Psoas muscle (tissue), 8 donors: Measurements from ENCODE around the gene STAT2. TPM values are rescaled to one million over a fixed set of nuclear protein-coding genes. Genes with fewer than 3 reads are reported as not detected.
"Not testable (repeated sequence)": the region's sequence is repeated elsewhere in the genome, so short reads cannot be mapped to it uniquely, and the experiment has no call there.

Experiments
- ATAC-seq, 4 donors: fragments of 200-7000 bp; cut with Tn5 transposase; one replicate each; pipeline ENCODE4 v1.9.1; 2020; ENCODE audit warnings: moderate library complexity in 3 of 4, mild to moderate bottlenecking in 2 of 4
- DNase-seq, 2 donors: peaks; one replicate each; pipeline ENCODE4 v3.0.0-alpha.2; 2020
- H3K27ac ChIP-seq: fragments of 200-600 bp; one replicate; pipeline ENCODE4 v1.8.0; 2022
- H3K27me3 ChIP-seq, 3 donors: fragments of 200-600 bp in 1 of 3; one replicate each; pipeline versions ENCODE4 v1.6.1 to v1.8.0; 2013 to 2022; ENCODE audit warnings: low read length in 2 of 3, mild to moderate bottlenecking in 2 of 3, moderate library complexity in 1 of 3; ENCODE audit not compliant: insufficient read depth in 3 of 3
- H3K36me3 ChIP-seq, 2 donors: fragments of 200-600 bp in 1 of 2; one replicate each; pipeline versions ENCODE4 v1.6.1 to v1.8.0; 2013 to 2022; ENCODE audit warnings: low read depth in 1 of 2, mild to moderate bottlenecking in 1 of 2, moderate library complexity in 1 of 2; ENCODE audit not compliant: insufficient read depth in 1 of 2
- H3K4me1 ChIP-seq: fragments of 200-600 bp; one replicate; pipeline ENCODE4 v1.8.0; 2022
- H3K4me3 ChIP-seq: fragments of 200-600 bp; one replicate; pipeline ENCODE4 v1.8.0; 2022; ENCODE audit warnings: mild to moderate bottlenecking
- H3K9me3 ChIP-seq: fragments of 200-600 bp; one replicate; pipeline ENCODE4 v1.8.0; 2022
- WGBS, 3 donors: extraction: QIAGEN DNeasy Blood & Tissue Kit; methylation state at CpG; one replicate each; pipeline versions ENCODE4 v1.1.6 to v1.1.7; 2013; 5-methylcytosine and 5-hydroxymethylcytosine counted together
- intact Hi-C, 2 donors: fragments of 100-400 bp; cut with DNase I; formaldehyde crosslinking; loops; one replicate each; pipeline versions ENCODE4 v1.11.0 to v1.14.2; 2022
- polyA plus RNA-seq, 3 donors: library from polyadenylated mRNA; stranded (reverse); fragments of 200-250 nt; gene quantifications; one replicate each; pipeline ENCODE4 v1.2.3, GENCODE V29; 2013
- total RNA-seq, 4 donors: library from RNA; stranded (reverse); fragmentation: NEBNext Ultra II Directional in 2 of 4; extraction: Animal tissue kit (Norgen Biotek cat#: 25700) in 2 of 4; gene quantifications; one replicate each; pipeline versions ENCODE4 v1.2.1 to v1.2.4, GENCODE V29; 2021 to 2023
- TF ChIP-seq, protein P1 (sequence below): fragments of 200-600 bp; IDR thresholded peaks from one replicate; pipeline ENCODE4 v1.8.0; 2022; ENCODE audit warnings: antibody characterized with exemption
- donor health status: healthy with polysubstance abuse.
- donor health status: DM: no; HTN: no; CAD: no; lungs with moderate emphysema.
- donor health status: Bipolar disorder and iron deficiency.
- donor health status: healthy.
- donor health status: DM: yes; HTN: yes; CAD: no.
- donor health status: DM: no; HTN: no; CAD: no.
- donor health status: DM: no; HTN: no; CAD: no.
- donor health status: DM: yes; HTN: yes; CAD: no.

The STAT2 gene
- total and polyA plus RNA-seq, 7 donors, result 15.0 to 34.6 (median 30.3) TPM

DNA sequence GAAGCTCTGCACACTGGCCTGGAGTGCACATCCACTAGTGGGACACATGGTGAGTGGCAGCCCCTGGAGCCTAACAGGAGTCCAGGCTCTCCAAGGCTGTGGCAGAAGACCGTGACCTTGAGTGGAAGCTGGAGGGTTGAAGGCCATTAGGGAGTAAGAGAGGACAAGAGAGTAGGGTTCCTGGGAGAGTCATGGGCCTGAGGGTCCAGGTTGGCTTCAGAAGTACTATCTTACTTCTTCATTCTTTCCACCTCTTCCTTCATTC is 20.8 kb downstream of the STAT2 start:
- H3K4me1 ChIP-seq, result no peaks in the 10 kb centered on the region
- TF ChIP-seq, protein P1, sequence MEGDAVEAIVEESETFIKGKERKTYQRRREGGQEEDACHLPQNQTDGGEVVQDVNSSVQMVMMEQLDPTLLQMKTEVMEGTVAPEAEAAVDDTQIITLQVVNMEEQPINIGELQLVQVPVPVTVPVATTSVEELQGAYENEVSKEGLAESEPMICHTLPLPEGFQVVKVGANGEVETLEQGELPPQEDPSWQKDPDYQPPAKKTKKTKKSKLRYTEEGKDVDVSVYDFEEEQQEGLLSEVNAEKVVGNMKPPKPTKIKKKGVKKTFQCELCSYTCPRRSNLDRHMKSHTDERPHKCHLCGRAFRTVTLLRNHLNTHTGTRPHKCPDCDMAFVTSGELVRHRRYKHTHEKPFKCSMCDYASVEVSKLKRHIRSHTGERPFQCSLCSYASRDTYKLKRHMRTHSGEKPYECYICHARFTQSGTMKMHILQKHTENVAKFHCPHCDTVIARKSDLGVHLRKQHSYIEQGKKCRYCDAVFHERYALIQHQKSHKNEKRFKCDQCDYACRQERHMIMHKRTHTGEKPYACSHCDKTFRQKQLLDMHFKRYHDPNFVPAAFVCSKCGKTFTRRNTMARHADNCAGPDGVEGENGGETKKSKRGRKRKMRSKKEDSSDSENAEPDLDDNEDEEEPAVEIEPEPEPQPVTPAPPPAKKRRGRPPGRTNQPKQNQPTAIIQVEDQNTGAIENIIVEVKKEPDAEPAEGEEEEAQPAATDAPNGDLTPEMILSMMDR, result no peak
- intact Hi-C loops, result loop anchor here in 1 of 2 donors (10.0 kb wide), 1 partner anchor 126 kb away; the partner anchor contains the start of gene SPRYD4
- 81 to 92% (median 91%) methylated on average over 1 of the region's 1 CpG for WGBS, 3 donors
- H3K27me3 ChIP-seq, result no peaks in the 10 kb centered on the region
- ATAC-seq (no peak), DNase-seq (no peak)
- H3K4me3 ChIP-seq, result no peak overlapping the region
- no peak overlapping the region for H3K27ac ChIP-seq
- H3K9me3 ChIP-seq, result no peaks in the 10 kb centered on the region
- H3K36me3 ChIP-seq, result peaks cover 4 to 30% of the 10 kb centered on the region in 2 donors

DNA sequence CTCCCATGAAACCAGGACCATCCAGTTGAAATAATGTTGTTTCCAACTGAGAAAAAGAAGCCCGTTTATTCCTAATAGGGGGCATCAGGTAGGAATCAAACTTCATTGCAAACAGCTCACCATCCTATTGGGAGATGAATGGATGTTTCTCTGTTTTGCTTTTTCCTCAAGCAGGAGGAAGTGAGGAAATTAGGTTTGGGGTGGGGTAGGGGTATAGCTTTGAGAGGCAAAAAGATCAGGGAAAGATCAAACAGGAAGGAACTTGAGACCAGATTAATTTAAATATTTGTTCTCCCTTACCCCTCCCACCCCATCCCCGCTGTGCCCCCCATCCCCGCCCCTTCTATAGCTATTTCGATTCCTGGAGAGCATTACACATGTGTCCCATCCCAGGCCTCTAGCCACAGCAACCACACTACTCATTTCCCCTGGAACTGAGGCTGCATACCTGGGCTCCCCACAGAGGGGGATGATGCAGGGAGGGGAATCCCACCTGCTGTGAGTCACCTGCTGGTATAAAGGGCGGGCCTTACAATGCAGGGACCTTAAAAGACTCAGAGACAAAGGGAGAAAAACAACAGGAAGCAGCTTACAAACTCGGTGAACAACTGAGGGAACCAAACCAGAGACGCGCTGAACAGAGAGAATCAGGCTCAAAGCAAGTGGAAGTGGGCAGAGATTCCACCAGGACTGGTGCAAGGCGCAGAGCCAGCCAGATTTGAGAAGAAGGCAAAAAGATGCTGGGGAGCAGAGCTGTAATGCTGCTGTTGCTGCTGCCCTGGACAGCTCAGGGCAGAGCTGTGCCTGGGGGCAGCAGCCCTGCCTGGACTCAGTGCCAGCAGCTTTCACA is 21.4 kb downstream of the STAT2 start, which contains the start of gene IL23A:
Gene IL23A, plus strand, starts transcription at position 577 of the 850 bp plus-strand sequence. Its CDS starts 161 bp downstream, at position 738.
- DNase-seq, result no peak
- ATAC-seq, result no peak
- Histone ChIP-seq H3K9me3 (no peaks in the 10 kb centered on the region), H3K27ac (no peak within 1 kb of the TSS), H3K27me3 (no peaks in the 10 kb centered on the region), H3K36me3 (peaks cover 4 to 25% of the 10 kb centered on the region in 2 donors), H3K4me3 (no peak within 1 kb of the TSS), H3K4me1 (no peaks in the 10 kb centered on the region)
- WGBS, 3 donors, result 37 to 45% (median 38%) methylated on average over 9 of the region's 9 CpGs
- TF ChIP-seq, protein P1, result no peak
- intact Hi-C loops, result loop anchor here in 1 of 2 donors (10.0 kb wide), 1 partner anchor 126 kb away; the partner anchor contains the start of gene SPRYD4

DNA sequence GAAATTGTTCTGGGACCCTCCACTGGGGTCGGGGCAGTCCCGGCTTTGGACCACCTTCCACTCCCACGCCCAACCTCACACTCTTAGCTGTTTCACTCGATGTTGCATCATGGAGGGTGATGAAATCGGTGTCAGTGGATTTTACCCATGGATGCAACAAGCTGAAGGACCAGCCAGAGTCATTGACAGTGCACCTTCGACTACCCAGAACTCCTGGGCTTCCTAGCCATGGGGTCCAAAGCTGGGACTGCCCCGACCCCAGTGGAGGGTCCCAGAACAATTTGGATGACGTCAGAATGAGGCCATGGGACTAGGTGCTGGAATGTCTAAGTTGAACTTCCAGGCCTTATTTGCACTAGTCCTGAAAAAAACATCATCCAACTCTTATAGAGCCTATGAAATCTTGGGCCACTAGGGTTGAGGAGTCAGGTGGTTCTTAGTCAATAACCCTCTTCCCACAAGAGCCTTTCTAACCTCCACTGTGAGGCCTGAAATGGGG is 22.1 kb downstream of the STAT2 start:
- intact Hi-C loops, result loop anchor here in 1 of 2 donors (10.0 kb wide), 1 partner anchor 127 kb away; the partner anchor contains the start of gene SPRYD4
- no peak overlapping the region for H3K4me3 ChIP-seq
- H3K36me3 ChIP-seq, result peaks cover 4 to 18% of the 10 kb centered on the region in 2 donors
- no peaks in the 10 kb centered on the region for H3K9me3 ChIP-seq
- H3K4me1 ChIP-seq, result peaks cover 4% of the 10 kb centered on the region
- H3K27ac ChIP-seq, result no peak overlapping the region
- TF ChIP-seq, protein P1, result no peak
- ATAC-seq (no peak), DNase-seq (no peak)
- 81 to 84% (median 81%) methylated on average over 8 of the region's 8 CpGs for WGBS, 3 donors
- no peaks in the 10 kb centered on the region for H3K27me3 ChIP-seq

DNA sequence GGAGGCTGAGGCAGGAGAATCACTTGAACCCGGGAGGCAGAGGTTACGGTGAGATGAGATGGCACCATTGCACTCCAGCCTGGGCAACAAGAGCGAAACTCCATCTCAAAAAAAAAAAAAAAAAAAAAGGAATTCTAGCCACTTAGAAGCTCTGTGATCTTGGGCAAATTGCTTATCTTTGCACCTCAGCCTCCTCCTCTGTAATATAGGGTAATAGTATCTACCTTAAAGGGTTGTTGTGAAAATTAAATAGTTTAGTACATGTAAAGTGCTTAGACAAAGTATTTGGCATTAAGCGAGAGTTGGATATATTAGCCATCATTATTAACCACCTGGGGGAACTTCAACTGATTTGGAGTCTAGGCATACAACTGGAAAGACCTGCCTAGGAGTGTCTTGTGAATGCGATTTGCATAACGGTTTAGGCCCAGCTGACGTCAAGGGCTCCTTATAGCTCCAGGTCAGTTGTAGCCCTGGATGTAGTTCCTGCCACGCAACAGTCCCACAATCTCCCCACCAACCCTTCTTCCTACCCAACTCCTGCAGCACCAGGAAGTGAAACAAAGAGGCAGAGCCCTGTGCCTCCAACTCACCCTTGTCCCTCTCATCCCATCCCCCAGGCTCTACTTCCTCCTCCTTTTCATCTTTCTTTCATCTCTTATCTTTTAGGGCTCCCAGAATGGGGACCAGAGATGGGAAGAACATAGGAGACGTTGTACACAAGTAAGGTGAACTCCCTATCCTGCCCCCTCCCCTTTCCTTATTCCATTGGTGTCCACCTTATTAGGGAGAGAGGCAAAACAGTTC is 23.3 kb downstream of the STAT2 start:
- no peak for ATAC-seq
- Histone ChIP-seq H3K4me3 (no peak overlapping the region), H3K27ac (no peak overlapping the region), H3K36me3 (peaks cover 0 to 10% of the 10 kb centered on the region in 2 donors), H3K27me3 (no peaks in the 10 kb centered on the region), H3K9me3 (no peaks in the 10 kb centered on the region), H3K4me1 (peaks cover 6% of the 10 kb centered on the region)
- 77 to 84% (median 81%) methylated on average over 9 of the region's 9 CpGs for WGBS, 3 donors
- intact Hi-C loops, result loop anchor here in 1 of 2 donors (10.0 kb wide), 1 partner anchor 128 kb away; the partner anchor contains the start of gene SPRYD4
- no peak for DNase-seq
- TF ChIP-seq, protein P1, result no peak

DNA sequence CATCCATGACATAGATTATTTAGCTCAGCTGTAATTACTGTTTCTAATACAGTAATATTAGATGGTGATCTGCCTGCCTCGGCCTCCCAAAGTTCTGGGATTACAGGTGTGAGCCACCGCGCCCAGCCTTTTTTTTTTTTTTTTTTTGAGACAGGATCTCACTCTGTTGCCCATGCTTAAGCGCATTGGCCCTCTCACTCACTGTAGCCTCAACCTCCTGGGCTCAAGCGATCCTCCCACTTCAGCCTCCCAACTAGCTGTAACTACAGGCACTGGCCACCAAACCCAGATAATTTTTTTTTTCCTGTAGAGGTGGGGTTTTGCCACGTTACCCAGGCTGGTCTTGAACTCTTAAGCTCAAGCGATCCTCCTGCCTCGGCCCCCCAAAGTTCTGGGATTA is 24.4 kb downstream of the STAT2 start:
- 90 to 93% (median 92%) methylated on average over 8 of the region's 8 CpGs for WGBS, 3 donors
- not testable (repeated sequence) for H3K9me3 ChIP-seq, DNase-seq, H3K4me1 ChIP-seq, ATAC-seq, H3K27ac ChIP-seq, H3K4me3 ChIP-seq, H3K36me3 ChIP-seq, H3K27me3 ChIP-seq
- intact Hi-C loops, result loop anchor here in 1 of 2 donors (10.0 kb wide), 1 partner anchor 129 kb away; the partner anchor contains the start of gene SPRYD4
